GM23338 (cell line): Measurements from ENCODE around the gene NCF4. TPM values are rescaled to one million over a fixed set of nuclear protein-coding genes. Genes with fewer than 3 reads are reported as not detected.

Experiments used
- ATAC-seq: fragments of 200-7000 bp; cut with Tn5 transposase; 3 replicates; pipeline ENCODE4 v1.9.1; 2020
- DNase-seq: peaks from one replicate; pipeline ENCODE4 v3.0.0-alpha.2; 2015; ENCODE audit warnings: low spot score
- H2AFZ ChIP-seq: fragments of 200-600 bp; sonication (generic); 2 replicates; pipeline ENCODE4 v1.8.0; 2016; ENCODE audit warnings: antibody characterized with exemption, mild to moderate bottlenecking, moderate library complexity
- H3F3A ChIP-seq: fragments of 200-600 bp; sonication (generic); replicated peaks from 2 replicates; pipeline ENCODE4 v1.8.0; 2017; ENCODE audit warnings: antibody characterized with exemption, mixed run types, low read depth
- H3K27ac ChIP-seq: fragments of 200-600 bp; sonication (generic); 2 replicates; pipeline ENCODE4 v1.6.1; 2016; ENCODE audit warnings: low read depth
- H3K27me3 ChIP-seq: fragments of 200-600 bp; sonication (generic); 2 replicates; pipeline ENCODE4 v1.8.0; 2016; ENCODE audit warnings: mild to moderate bottlenecking, mixed run types, moderate library complexity; ENCODE audit not compliant: insufficient read depth
- H3K36me3 ChIP-seq: fragments of 200-600 bp; sonication (generic); 2 replicates; pipeline ENCODE4 v1.8.0; 2016; ENCODE audit warnings: mild to moderate bottlenecking; ENCODE audit not compliant: insufficient read depth
- H3K4me1 ChIP-seq: fragments of 200-600 bp; sonication (generic); 2 replicates; pipeline ENCODE4 v1.8.0; 2016; ENCODE audit warnings: mild to moderate bottlenecking, moderate library complexity; ENCODE audit not compliant: insufficient read depth
- H3K4me2 ChIP-seq: fragments of 200-600 bp; sonication (generic); 2 replicates; pipeline ENCODE4 v1.7.1; 2017; ENCODE audit warnings: mixed run types
- H3K4me3 ChIP-seq: fragments of 200-600 bp; sonication (generic); 2 replicates; pipeline ENCODE4 v1.6.1; 2016; ENCODE audit warnings: mixed run types
- H3K79me2 ChIP-seq: fragments of 200-600 bp; sonication (generic); replicated peaks from 2 replicates; pipeline ENCODE4 v1.8.0; 2017; ENCODE audit warnings: mild to moderate bottlenecking; ENCODE audit not compliant: insufficient read depth
- H3K9me2 ChIP-seq: fragments of 200-600 bp; sonication (generic); 2 replicates; pipeline ENCODE4 v1.8.0; 2017; ENCODE audit not compliant: insufficient read depth
- H4K20me1 ChIP-seq: fragments of 200-600 bp; sonication (generic); replicated peaks from 2 replicates; pipeline ENCODE4 v1.8.0; 2017; ENCODE audit warnings: mild to moderate bottlenecking; ENCODE audit not compliant: insufficient read depth
- H3K27ac Mint-ChIP-seq: 2 replicates; pipeline ENCODE4 v1.8.0; 2020; ENCODE audit warnings: inconsistent platforms, mild to moderate bottlenecking, moderate library complexity, mixed read lengths
- H3K27me3 Mint-ChIP-seq: 3 replicates; pipeline ENCODE4 v1.8.0; 2022; ENCODE audit warnings: low read depth, mild to moderate bottlenecking, moderate library complexity, mixed read lengths, inconsistent platforms; ENCODE audit not compliant: insufficient read depth, poor library complexity
- H3K36me3 Mint-ChIP-seq: 3 replicates; pipeline ENCODE4 v1.8.0; 2021; ENCODE audit warnings: low read depth, mild to moderate bottlenecking, inconsistent platforms, moderate library complexity, mixed read lengths
- H3K4me1 Mint-ChIP-seq: 3 replicates; pipeline ENCODE4 v1.8.0; 2020; ENCODE audit warnings: mild to moderate bottlenecking, inconsistent platforms, mixed read lengths
- H3K4me3 Mint-ChIP-seq: 3 replicates; pipeline ENCODE4 v1.8.0; 2021; ENCODE audit warnings: moderate library complexity, mild to moderate bottlenecking, inconsistent platforms, mixed read lengths
- H3K9me3 Mint-ChIP-seq: 3 replicates; pipeline ENCODE4 v1.8.0; 2020; ENCODE audit warnings: moderate library complexity, mild to moderate bottlenecking, inconsistent platforms, mixed read lengths
- CREB1 ChIP-seq: fragments of 250-450 bp; sonication (Bioruptor Pico); IDR thresholded peaks from 2 replicates; pipeline ENCODE4 v1.5.0; 2020; ENCODE audit warnings: low read depth, mild to moderate bottlenecking, moderate library complexity
- ETS1 ChIP-seq: IDR thresholded peaks from 2 replicates; pipeline ENCODE4 v1.6.1; 2016; ENCODE audit warnings: antibody characterized with exemption
- EZH2 ChIP-seq: fragments of 200-600 bp; sonication (generic); IDR thresholded peaks from one replicate; pipeline ENCODE4 v1.8.0; 2017; ENCODE audit warnings: antibody characterized with exemption, mild to moderate bottlenecking, low read depth; ENCODE audit not compliant: unreplicated experiment
- EZH2phosphoT487 ChIP-seq: fragments of 200-600 bp; sonication (generic); IDR thresholded peaks from one replicate; pipeline ENCODE4 v1.8.1; 2018; ENCODE audit warnings: antibody characterized with exemption; ENCODE audit not compliant: unreplicated experiment
- STAT1 ChIP-seq: IDR thresholded peaks from one replicate; pipeline ENCODE4 v1.6.1; 2016; ENCODE audit warnings: antibody characterized with exemption; ENCODE audit not compliant: unreplicated experiment
- ZNF114 ChIP-seq: fragments of 250-450 bp; sonication (Bioruptor Pico); IDR thresholded peaks from 2 replicates; pipeline ENCODE4 v1.5.0; 2020; ENCODE audit warnings: mild to moderate bottlenecking, moderate library complexity
- ZNF462 ChIP-seq: fragments of 250-450 bp; sonication (Bioruptor Pico); IDR thresholded peaks from 2 replicates; pipeline ENCODE4 v1.5.0; 2020; ENCODE audit warnings: mild to moderate bottlenecking, moderate library complexity
- polyA plus RNA-seq: library from polyadenylated mRNA; unstranded; fragments of >200 nt; fragmentation: Nextera tagmentation; extraction: Ambion mirVana; gene quantifications from 2 replicates; pipeline ENCODE4 v1.2.1, GENCODE V29; 2016
- total RNA-seq: library from RNA; depleted of rRNA; stranded (reverse); fragments of >200 nt; shearing (Covaris generic); gene quantifications from 2 replicates; pipeline ENCODE4 v1.2.3, GENCODE V29; 2014

The NCF4 gene
- total and polyA plus RNA-seq, 2 experiments from 2014 or later, result not detected

GRCh38 chr22:36879775-36880174 lies 19.0 kb downstream of the NCF4 start:
- Mint-ChIP-seq H3K4me3 (no peak overlapping the region), H3K36me3 (peaks cover 7% of the 10 kb centered on the region; the same call in 2 of the 3 replicates), H3K4me1 (peaks cover 8% of the 10 kb centered on the region; the same call in 2 of the 3 replicates), H3K27ac (no peak overlapping the region), H3K27me3 (peaks cover 6% of the 10 kb centered on the region), H3K9me3 (peaks cover 11% of the 10 kb centered on the region)
- TF ChIP-seq ZNF462 (CRISPR knock-in tag), result no peak
- no peak for TF ChIP-seq EZH2phosphoT487
- Histone ChIP-seq H3K36me3 (no peaks in the 10 kb centered on the region), H4K20me1 (no peaks in the 10 kb centered on the region), H3K27ac (no peak overlapping the region), H3K4me3 (no peak overlapping the region), H3K79me2 (no peaks in the 10 kb centered on the region), H2AFZ (no peak overlapping the region), H3K9me2 (no peaks in the 10 kb centered on the region), H3K4me2 (no peak overlapping the region), H3F3A (no peaks in the 10 kb centered on the region), H3K4me1 (peaks cover 3% of the 10 kb centered on the region; the same call in 1 of the 2 replicates), H3K27me3 (no peaks in the 10 kb centered on the region)
- DNase-seq (no peak), ATAC-seq (no peak)

- no peaks in the 10 kb centered on the region for H3F3A ChIP-seq
- H3K4me3 ChIP-seq, result no peak overlapping the region
- no peak overlapping the region for H2AFZ ChIP-seq
- no peak for ATAC-seq
- H3K27ac ChIP-seq, result no peak overlapping the region
- H3K9me2 ChIP-seq, result no peaks in the 10 kb centered on the region
- H3K79me2 ChIP-seq, result no peaks in the 10 kb centered on the region
- Mint-ChIP-seq H3K9me3 (peaks cover 11% of the 10 kb centered on the region), H3K4me3 (no peak overlapping the region), H3K27ac (no peak overlapping the region), H3K4me1 (peaks cover 16% of the 10 kb centered on the region; the same call in 2 of the 3 replicates), H3K27me3 (peaks cover 6% of the 10 kb centered on the region), H3K36me3 (peaks cover 7% of the 10 kb centered on the region; the same call in 2 of the 3 replicates)
- H3K27me3 ChIP-seq, result no peaks in the 10 kb centered on the region
- no peaks in the 10 kb centered on the region for H4K20me1 ChIP-seq
- no peaks in the 10 kb centered on the region for H3K36me3 ChIP-seq
- H3K4me1 ChIP-seq, result peaks cover 6% of the 10 kb centered on the region
- no peak for DNase-seq
- H3K4me2 ChIP-seq, result no peak overlapping the region
- TF ChIP-seq STAT1 (no peak), EZH2phosphoT487 (no peak), ETS1 (no peak), CREB1 (CRISPR knock-in tag) (no peak), ZNF114 (CRISPR knock-in tag) (no peak), EZH2 (no peak)
Measured at GRCh38 chr22:36881504-36882245, 20.9 kb downstream of the NCF4 start.
